GM20431 (cell line): ENCODE measurements around the gene RHO.

Experiments used
- in situ Hi-C: fragments of 300-500 bp; cut with MseI, MboI; formaldehyde crosslinking; loops from one replicate; pipeline ENCODE4 v1.15.0; 2020; ENCODE audit warnings: low sequenced_read_pairs; ENCODE audit not compliant: unreplicated experiment

The RHO gene

GRCh38 chr3:129528589-129529100 lies at the start of gene RHO:
RHO (plus strand) TSS chr3:129528639; CDS start chr3:129528734, 95 bp downstream.
- in situ Hi-C loops = no loop called here

GRCh38 chr3:129481225-129481765 lies 47.1 kb upstream of the RHO start:
- in situ Hi-C loops = loop anchor here (25.0 kb wide), 2 partner anchors 356 to 456 kb away; no protein-coding TSS in a partner anchor

- in situ Hi-C loops = loop anchor here (25.0 kb wide), 2 partner anchors 355 to 455 kb away; no protein-coding TSS in a partner anchor
Observed at GRCh38 chr3:129481766-129482332, 46.6 kb upstream of the RHO start.

- in situ Hi-C loops = loop anchor here (25.0 kb wide), 2 partner anchors 355 to 455 kb away; no protein-coding TSS in a partner anchor
Observed at GRCh38 chr3:129482721-129483120, 45.7 kb upstream of the RHO start.

GRCh38 chr3:129483870-129484269 lies 44.6 kb upstream of the RHO start:
- in situ Hi-C loops = loop anchor here (25.0 kb wide), 2 partner anchors 353 to 453 kb away; no protein-coding TSS in a partner anchor

GRCh38 chr3:129485146-129485545 lies 43.3 kb upstream of the RHO start:
- in situ Hi-C loops = loop anchor here (25.0 kb wide), 2 partner anchors 352 to 452 kb away; no protein-coding TSS in a partner anchor

- in situ Hi-C loops = loop anchor here (25.0 kb wide), 2 partner anchors 351 to 451 kb away; no protein-coding TSS in a partner anchor
Observed at GRCh38 chr3:129485721-129486663, 42.4 kb upstream of the RHO start.

GRCh38 chr3:129486664-129487035 lies 41.8 kb upstream of the RHO start:
- in situ Hi-C loops = loop anchor here (25.0 kb wide), 2 partner anchors 351 to 451 kb away; no protein-coding TSS in a partner anchor

- in situ Hi-C loops = loop anchor here (25.0 kb wide), 2 partner anchors 350 to 450 kb away; no protein-coding TSS in a partner anchor
Observed at GRCh38 chr3:129487183-129487867, 41.1 kb upstream of the RHO start.

GRCh38 chr3:129487868-129488335 lies 40.5 kb upstream of the RHO start:
- in situ Hi-C loops = loop anchor here (25.0 kb wide), 2 partner anchors 349 to 449 kb away; no protein-coding TSS in a partner anchor

- in situ Hi-C loops = loop anchor here (25.0 kb wide), 2 partner anchors 348 to 448 kb away; no protein-coding TSS in a partner anchor
Observed at GRCh38 chr3:129489258-129489657, 39.2 kb upstream of the RHO start.

- in situ Hi-C loops = loop anchor here (25.0 kb wide), 2 partner anchors 347 to 447 kb away; no protein-coding TSS in a partner anchor
Observed at GRCh38 chr3:129490273-129490675, 38.2 kb upstream of the RHO start.

GRCh38 chr3:129491077-129491476 lies 37.4 kb upstream of the RHO start:
- in situ Hi-C loops = loop anchor here (25.0 kb wide), 2 partner anchors 346 to 446 kb away; no protein-coding TSS in a partner anchor

GRCh38 chr3:129491794-129492193 lies 36.6 kb upstream of the RHO start:
- in situ Hi-C loops = loop anchor here (25.0 kb wide), 2 partner anchors 346 to 446 kb away; no protein-coding TSS in a partner anchor

- in situ Hi-C loops = loop anchor here (25.0 kb wide), 2 partner anchors 345 to 445 kb away; no protein-coding TSS in a partner anchor
Observed at GRCh38 chr3:129492691-129493090, 35.7 kb upstream of the RHO start.

- in situ Hi-C loops = loop anchor here (25.0 kb wide), 2 partner anchors 344 to 444 kb away; no protein-coding TSS in a partner anchor
Observed at GRCh38 chr3:129493206-129493605, 35.2 kb upstream of the RHO start.

GRCh38 chr3:129494499-129494898 lies 33.9 kb upstream of the RHO start:
- in situ Hi-C loops = loop anchor here (25.0 kb wide), 2 partner anchors 343 to 443 kb away; no protein-coding TSS in a partner anchor

GRCh38 chr3:129495006-129495639 lies 33.3 kb upstream of the RHO start:
- in situ Hi-C loops = loop anchor here (25.0 kb wide), 2 partner anchors 342 to 442 kb away; no protein-coding TSS in a partner anchor
